Stimulated activated CD4-positive, alpha-beta T cell treated with anti-CD3 and anti-CD28 coated beads, Interleukin-1b, Interleukin-23, amount 100 ng/mL, for 48 hours (primary cell): ENCODE results near the gene DOCK4.

Source experiments
- DNase-seq: peaks from one replicate; pipeline ENCODE4 v3.0.0-alpha.2; 2020

DOCK4 gene

GRCh38 chr7:112073530-112073929 lies 132.7 kb downstream of the DOCK4 start:
- no peak for DNase-seq

DNA sequence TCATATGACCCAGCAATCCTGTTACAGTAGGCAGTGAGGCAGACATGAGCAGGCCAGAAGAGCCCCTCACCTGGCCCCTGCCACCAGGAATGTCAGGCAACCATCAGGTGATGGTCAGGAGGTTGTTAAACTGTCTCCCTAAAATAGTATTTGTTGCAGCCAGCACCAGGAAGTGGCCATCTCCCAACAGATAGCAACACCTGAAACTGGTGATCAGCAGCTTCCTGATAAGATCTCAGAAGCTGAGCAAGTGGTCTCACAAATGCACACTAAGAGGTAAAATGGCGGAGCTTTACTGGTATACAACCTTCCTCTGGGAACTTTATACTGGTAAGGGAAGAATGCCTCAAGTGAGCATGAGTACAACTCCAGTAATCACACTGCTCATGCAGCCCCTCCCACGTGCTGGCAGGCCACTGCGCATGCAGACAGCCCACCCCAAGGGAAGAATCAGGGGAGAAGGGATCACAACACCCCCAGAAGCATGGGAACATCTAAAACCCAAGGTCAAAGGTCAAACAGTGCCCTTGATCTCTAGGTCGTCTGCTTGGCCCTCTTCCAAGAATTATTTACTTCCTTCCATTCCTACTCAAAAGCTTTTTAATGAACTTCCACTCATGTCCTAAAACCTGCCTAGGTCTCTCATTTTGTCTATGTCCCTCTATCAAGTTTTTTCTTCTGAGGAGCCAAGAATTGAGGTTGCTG lies 133.5 kb downstream of the DOCK4 start:
- DNase-seq: no peak

DNA sequence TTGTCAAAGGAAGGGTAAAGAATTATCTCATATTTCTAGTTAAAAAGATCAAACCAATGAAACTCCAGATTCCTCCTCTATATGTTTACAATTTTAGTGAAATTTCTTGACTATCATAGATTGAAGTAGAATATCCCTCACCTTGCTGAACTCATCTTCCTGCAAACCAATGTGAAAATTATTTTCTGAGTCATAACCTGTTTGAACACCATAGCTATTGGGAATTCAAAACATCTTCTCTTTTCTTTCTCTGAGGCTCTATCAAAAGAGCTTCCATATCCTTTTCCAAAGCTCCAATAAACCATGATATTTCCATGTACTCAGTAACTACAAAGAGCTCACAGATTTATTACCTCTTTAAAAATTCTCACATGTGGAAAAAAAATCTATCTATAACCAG lies 134.3 kb downstream of the DOCK4 start:
- DNase-seq: no peak

GRCh38 chr7:112070674-112071256 lies 135.4 kb downstream of the DOCK4 start:
- DNase-seq: no peak

DNA sequence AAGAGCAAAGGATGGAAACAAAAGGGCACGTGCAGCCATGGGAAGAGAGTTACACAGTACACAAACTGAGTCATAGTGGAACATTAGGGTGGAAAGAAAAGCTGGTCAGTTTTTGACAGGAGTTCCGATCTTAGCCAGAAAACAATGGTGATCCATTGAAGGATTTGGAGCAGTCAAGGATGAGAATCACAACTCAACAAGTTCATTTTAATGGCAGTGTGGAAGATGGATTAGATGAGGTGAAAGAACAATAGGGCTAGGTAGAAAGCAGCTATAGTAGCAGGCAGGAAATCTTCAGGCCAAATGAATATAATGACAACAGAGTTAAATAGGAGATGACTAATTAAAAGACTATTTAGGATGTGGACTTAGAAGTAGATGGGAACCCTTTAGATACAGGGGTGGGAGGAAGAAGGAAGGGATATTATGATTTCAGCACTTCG lies 136.3 kb downstream of the DOCK4 start:
- DNase-seq: no peak

- DNase-seq: no peak
These were observed 137.2 kb downstream of the DOCK4 start for GRCh38 chr7:112068967-112069366.

DNA sequence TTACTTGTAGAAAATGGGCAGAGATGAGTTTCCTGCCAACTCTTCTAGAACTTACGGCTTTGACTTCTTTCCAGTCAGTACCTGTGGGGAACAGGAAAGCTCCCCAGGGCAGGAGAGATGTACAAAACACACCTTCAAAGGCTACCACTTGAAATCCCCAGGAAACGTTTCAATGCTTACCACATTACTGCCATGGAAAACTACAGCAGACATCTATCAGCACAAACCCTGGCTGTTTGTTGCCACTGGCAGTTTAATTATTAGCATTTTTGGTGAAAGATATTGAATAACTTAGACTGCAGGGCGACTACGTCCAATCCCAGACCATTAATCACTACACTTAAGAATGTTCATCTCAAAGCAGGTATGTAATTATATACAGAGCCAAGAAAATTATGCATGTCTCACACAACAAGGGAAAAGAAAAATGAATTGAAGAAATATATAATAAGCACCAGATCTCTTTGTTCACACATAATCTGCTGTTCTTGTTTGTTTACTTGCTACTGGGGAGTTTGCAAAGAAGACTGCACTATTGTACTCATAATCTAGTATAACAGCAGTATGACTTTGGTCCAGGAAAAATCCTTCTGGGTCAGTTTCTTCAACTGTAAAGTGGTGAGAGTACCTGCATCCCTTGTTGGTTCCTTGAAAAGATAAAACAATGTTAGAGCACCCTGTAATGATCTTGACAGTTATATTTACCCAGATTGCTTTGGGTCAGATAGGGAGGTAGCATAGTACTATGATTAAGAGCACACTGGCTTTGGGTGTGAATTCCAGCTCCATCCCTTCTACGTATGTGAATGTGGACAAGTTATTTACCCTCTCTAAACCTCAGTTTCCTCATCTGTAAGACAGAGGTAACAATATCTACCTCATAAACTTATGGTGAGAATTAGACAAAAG lies 138.3 kb downstream of the DOCK4 start:
- no peak for DNase-seq

- no peak for DNase-seq
These were observed 139.0 kb downstream of the DOCK4 start for GRCh38 chr7:112067200-112067599.

DNA sequence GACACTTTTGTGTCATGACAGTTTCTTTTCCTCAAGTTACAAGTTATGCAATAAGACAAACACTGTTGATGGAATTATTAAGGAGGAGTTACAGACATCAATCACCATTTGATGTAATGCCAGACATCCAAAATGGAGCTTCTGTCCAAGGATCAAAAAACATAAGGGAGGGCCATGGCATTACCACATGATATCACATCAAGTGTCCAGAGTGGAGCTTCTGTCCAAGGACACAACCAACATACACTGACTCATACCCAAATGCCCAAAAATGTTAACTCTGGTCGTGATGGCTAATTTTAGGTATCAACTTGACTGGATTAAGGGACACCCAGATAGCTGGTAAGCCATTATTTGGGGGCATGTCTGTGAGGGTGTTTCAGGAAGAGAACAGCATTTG lies 140.4 kb downstream of the DOCK4 start:
- DNase-seq: no peak

- no peak for DNase-seq
These were observed 141.4 kb downstream of the DOCK4 start for GRCh38 chr7:112064627-112065385.

GRCh38 chr7:112063974-112064373 lies 142.2 kb downstream of the DOCK4 start:
- no peak for DNase-seq

GRCh38 chr7:112061051-112061450 lies 145.1 kb downstream of the DOCK4 start:
- DNase-seq: no peak

DNA sequence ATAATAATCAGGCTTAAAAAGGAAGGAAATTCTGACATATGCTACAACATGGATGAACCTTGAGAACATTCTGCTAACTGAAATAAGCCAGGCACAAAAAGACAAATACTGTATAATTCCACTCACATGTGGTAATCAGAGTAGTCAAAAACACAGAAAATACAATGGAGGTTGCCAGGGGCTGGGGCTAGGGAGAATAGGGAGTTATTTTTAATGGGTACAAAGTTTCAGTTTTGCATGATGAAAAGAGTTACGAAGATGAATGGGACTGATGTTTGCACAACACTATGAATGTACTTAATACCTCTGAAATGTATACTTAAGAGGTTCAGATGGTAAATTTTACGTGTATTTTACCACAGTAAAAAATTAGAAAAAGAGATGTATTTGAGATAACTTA lies 145.6 kb downstream of the DOCK4 start:
- DNase-seq: no peak

DNA sequence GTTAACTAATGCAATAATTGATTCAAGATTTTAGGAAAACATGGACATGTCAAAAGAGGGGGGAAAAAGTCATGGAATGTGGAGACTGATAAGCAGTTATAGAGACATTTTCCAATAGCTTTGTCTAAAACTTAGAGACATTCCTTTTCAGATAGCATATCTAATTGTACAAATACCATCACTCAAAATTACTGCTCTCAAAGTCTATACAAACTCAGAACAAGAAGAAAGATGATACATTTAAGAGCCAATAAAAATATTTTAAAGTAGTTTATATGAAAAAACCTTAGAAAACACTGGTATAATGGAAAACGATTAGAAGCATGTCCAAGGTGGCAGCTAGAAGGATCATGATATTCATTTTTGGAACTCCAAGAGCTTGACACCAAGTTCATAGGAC lies 146.5 kb downstream of the DOCK4 start:
- no peak for DNase-seq

- no peak for DNase-seq
These were observed 147.5 kb downstream of the DOCK4 start for GRCh38 chr7:112058686-112059085.

- no peak for DNase-seq
These were observed 149.8 kb downstream of the DOCK4 start for GRCh38 chr7:112056409-112056808.

- no peak for DNase-seq
These were observed 152.5 kb downstream of the DOCK4 start for GRCh38 chr7:112053737-112054069.

DNA sequence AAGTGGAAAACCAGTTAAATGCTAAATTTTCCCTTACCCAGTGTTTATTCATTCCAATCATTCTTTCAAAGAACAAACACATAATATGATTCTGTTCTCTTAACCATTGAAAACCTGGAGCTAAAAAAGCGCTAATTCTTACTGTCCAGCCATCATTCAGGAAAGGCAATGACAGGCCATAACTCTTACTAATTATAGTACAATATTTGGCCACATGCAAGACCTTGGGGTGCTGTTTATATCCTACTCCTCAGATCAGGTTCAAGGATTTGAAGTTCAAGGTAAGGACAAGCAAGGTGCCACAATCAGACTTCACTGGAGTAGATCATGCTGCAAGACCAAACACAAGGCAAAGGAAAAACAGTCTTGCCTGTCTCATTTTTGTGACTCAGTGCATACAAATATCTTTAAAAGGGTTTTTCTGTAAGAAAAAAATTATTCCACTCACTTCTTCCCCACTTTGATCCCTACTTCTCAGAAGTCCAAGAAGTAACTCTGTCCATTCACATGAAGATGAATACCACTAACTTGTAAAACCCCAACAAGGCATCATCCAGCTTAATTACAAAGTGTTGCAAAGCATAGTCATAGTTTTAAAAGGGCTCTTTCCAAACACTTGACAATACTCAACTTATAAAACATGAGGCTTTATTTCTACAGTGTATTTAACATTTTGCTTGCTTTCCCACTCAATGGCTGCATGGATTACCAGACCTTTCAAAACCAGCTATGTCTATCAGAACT lies 153.0 kb downstream of the DOCK4 start:
- DNase-seq: no peak

DNA sequence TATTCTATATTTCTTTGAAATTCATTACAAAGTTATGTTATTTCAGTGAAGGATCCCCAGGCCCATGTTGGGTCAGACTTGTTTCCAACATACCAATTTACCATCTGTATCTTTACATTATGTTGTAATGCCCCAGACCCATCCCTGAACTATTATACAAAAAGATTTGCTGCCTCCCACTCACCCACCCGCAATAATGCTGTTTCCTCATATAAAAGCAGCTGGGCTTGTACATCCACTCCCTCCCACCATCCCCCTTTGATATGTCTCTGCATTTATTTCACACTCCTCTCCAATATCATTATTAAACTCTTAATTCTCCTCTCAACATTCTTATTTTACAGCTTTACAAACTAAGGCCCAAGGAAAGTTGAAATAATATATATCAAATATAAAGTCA lies 153.7 kb downstream of the DOCK4 start:
- no peak for DNase-seq

- DNase-seq: no peak
These were observed 155.8 kb downstream of the DOCK4 start for GRCh38 chr7:112050250-112050881.

GRCh38 chr7:112049555-112050249 lies 156.5 kb downstream of the DOCK4 start:
- no peak for DNase-seq
